HG03108 (cell line): ENCODE measurements around the gene MSH3.
"Not testable (repeated sequence)": the region's sequence is repeated elsewhere in the genome, so short reads cannot be mapped to it uniquely, and the experiment has no call there.

Experiments
- ATAC-seq: cut with Tn5 transposase; IDR thresholded peaks from one replicate; pipeline ENCODE4 v1.9.1; 2021; ENCODE audit warnings: moderate library complexity; ENCODE audit not compliant: unreplicated experiment

MSH3 gene

GRCh38 chr5:80655231-80655774, 851 bp downstream of the MSH3 start:
- ATAC-seq, result no peak

- no peak for ATAC-seq
These were observed 2.0 kb downstream of the MSH3 start for GRCh38 chr5:80656425-80656824.

GRCh38 chr5:80659106-80659505, 4.7 kb downstream of the MSH3 start:
- no peak for ATAC-seq

- ATAC-seq, result not testable (repeated sequence)
These were observed 6.2 kb downstream of the MSH3 start for GRCh38 chr5:80660661-80661060.

- ATAC-seq, result no peak
These were observed 7.7 kb downstream of the MSH3 start for GRCh38 chr5:80662108-80662507.

GRCh38 chr5:80665057-80665456, 10.6 kb downstream of the MSH3 start:
- no peak for ATAC-seq

- ATAC-seq, result no peak
These were observed 12.9 kb downstream of the MSH3 start for GRCh38 chr5:80667384-80667783.

- ATAC-seq, result peak; percentile 69
These were observed 13.8 kb downstream of the MSH3 start for GRCh38 chr5:80668016-80668969.

GRCh38 chr5:80672140-80672736, 17.8 kb downstream of the MSH3 start:
- peak; percentile 47 for ATAC-seq

- ATAC-seq, result no peak
These were observed 22.3 kb downstream of the MSH3 start for GRCh38 chr5:80676706-80677105.

- no peak for ATAC-seq
These were observed 32.3 kb downstream of the MSH3 start for GRCh38 chr5:80686757-80687156.

GRCh38 chr5:80688648-80689420, 34.4 kb downstream of the MSH3 start:
- ATAC-seq, result no peak

GRCh38 chr5:80689627-80690026, 35.2 kb downstream of the MSH3 start:
- no peak for ATAC-seq

GRCh38 chr5:80695666-80696065, 41.2 kb downstream of the MSH3 start:
- no peak for ATAC-seq

GRCh38 chr5:80696450-80696849, 42.0 kb downstream of the MSH3 start:
- no peak for ATAC-seq

- ATAC-seq, result no peak
These were observed 42.6 kb downstream of the MSH3 start for GRCh38 chr5:80697100-80697499.

- ATAC-seq, result no peak
These were observed 43.9 kb downstream of the MSH3 start for GRCh38 chr5:80698369-80698768.

GRCh38 chr5:80701597-80701996, 47.1 kb downstream of the MSH3 start:
- ATAC-seq, result no peak

GRCh38 chr5:80703291-80703690, 48.8 kb downstream of the MSH3 start:
- no peak for ATAC-seq

GRCh38 chr5:80703747-80704146, 49.3 kb downstream of the MSH3 start:
- no peak for ATAC-seq

- no peak for ATAC-seq
These were observed 49.8 kb downstream of the MSH3 start for GRCh38 chr5:80704221-80704620.
